Calu3 (cell line): Measurements from ENCODE around the gene AREG. TPM values are rescaled to one million over a fixed set of nuclear protein-coding genes. Genes with fewer than 3 reads are reported as not detected.

ENCODE experiments used
- BruUV-seq: library from RNA; stranded (reverse); fragments of 400-500 nt; replicated peaks from 2 replicates; lab custom pipeline; 2021; lab: Mats Ljungman, UMichigan
- CTCF ChIA-PET: fragments of 300-600 bp; sonication (Branson Sonifier 250); formaldehyde crosslinking; loops from one replicate; lab custom pipeline; 2022; ENCODE audit warnings: antibody characterized with exemption; lab: Charles Lee
- DNase-seq: peaks from one replicate; pipeline ENCODE4 v3.0.0; 2022
- H3K27ac Mint-ChIP-seq: one replicate; pipeline ENCODE4 v1.8.0; 2022; ENCODE audit warnings: mixed read lengths; ENCODE audit not compliant: unreplicated experiment
- H3K27me3 Mint-ChIP-seq: one replicate; pipeline ENCODE4 v1.8.0; 2022; ENCODE audit warnings: mixed read lengths; ENCODE audit not compliant: unreplicated experiment
- H3K36me3 Mint-ChIP-seq: one replicate; pipeline ENCODE4 v1.8.0; 2022; ENCODE audit warnings: mild to moderate bottlenecking, moderate library complexity, mixed read lengths; ENCODE audit not compliant: insufficient read depth, unreplicated experiment
- H3K4me1 Mint-ChIP-seq: one replicate; pipeline ENCODE4 v1.8.0; 2022; ENCODE audit warnings: mild to moderate bottlenecking, low read depth, mixed read lengths; ENCODE audit not compliant: unreplicated experiment
- H3K4me3 Mint-ChIP-seq: one replicate; pipeline ENCODE4 v1.8.0; 2022; ENCODE audit warnings: mild to moderate bottlenecking, low read depth, moderate library complexity, mixed read lengths; ENCODE audit not compliant: unreplicated experiment
- H3K9me3 Mint-ChIP-seq: one replicate; pipeline ENCODE4 v1.8.0; 2022; ENCODE audit warnings: low read depth, mixed read lengths; ENCODE audit not compliant: unreplicated experiment
- CTCF ChIP-seq: fragments of 200-600 bp; IDR thresholded peaks from one replicate; pipeline ENCODE4 v1.8.0; 2022; ENCODE audit warnings: antibody characterized with exemption; ENCODE audit not compliant: unreplicated experiment
- intact Hi-C: fragments of 100-400 bp; cut with micrococcal nuclease; formaldehyde crosslinking; loops from one replicate; pipeline ENCODE4 v1.10.0; 2022; ENCODE audit not compliant: unreplicated experiment
- total RNA-seq: library from RNA; stranded (reverse); gene quantifications from 2 replicates; pipeline ENCODE4 v1.2.3, GENCODE V29; 2022

AREG gene
- total RNA-seq, 1 experiment from 2014 or later, result 230 TPM

- Mint-ChIP-seq H3K4me3 (no peak overlapping the region), H3K27ac (no peak overlapping the region), H3K36me3 (no peaks in the 10 kb centered on the region), H3K27me3 (no peaks in the 10 kb centered on the region), H3K9me3 (no peaks in the 10 kb centered on the region), H3K4me1 (peaks cover 43% of the 10 kb centered on the region)
- intact Hi-C loops, result no loop called here
- DNase-seq, result no peak
- TF ChIP-seq CTCF, result no peak
- BruUV-seq, result no TSS peak
- CTCF ChIA-PET, result no interaction called here
Measured at GRCh38 chr4:74479009-74479408, 34.1 kb downstream of the AREG start.

- no peak overlapping the region for H3K4me3 Mint-ChIP-seq
- BruUV-seq, result no TSS peak
- TF ChIP-seq CTCF, result no peak
- no peaks in the 10 kb centered on the region for H3K9me3 Mint-ChIP-seq
- no peak overlapping the region for H3K27ac Mint-ChIP-seq
- intact Hi-C loops, result no loop called here
- H3K27me3 Mint-ChIP-seq, result no peaks in the 10 kb centered on the region
- H3K4me1 Mint-ChIP-seq, result peaks cover 31% of the 10 kb centered on the region
- CTCF ChIA-PET, result interaction anchor here (1.0 kb wide), 1 partner anchor 18 kb away, joined by 3 read pairs; no protein-coding TSS in a partner anchor
- H3K36me3 Mint-ChIP-seq, result no peaks in the 10 kb centered on the region
- no peak for DNase-seq
Measured at GRCh38 chr4:74480267-74480666, 35.3 kb downstream of the AREG start.

DNA sequence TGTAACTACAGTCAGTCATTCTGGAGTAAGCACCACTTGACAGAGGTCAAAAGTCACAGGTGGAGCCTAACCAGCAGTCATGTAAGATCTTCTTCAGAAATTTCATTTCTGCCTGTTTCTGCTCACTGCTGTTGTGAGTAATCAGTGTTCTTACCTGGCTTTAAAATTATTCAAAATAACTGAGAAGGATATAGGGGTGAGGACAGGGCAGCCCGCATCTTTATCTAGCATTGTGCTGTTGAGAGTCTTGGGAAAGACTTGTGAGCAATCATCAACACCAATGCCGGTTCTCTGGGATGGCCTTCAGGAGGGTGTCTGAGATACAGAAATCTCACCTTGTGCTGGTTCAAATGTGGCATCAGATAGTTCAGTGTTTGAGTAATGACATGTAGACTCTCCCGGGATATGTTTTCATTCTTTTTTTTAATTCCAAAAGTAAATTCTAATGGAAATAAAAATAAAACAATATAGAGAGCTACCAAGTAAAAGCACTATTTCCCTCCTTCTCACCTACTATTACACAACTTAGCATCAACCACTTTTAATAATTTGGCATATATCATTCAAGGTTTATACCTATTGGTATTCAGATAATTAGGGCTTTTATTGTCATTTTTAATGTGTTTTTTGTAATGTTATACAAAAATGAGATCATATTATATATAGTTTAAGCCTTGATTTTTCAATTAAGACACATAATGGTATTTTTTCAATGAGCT is 37.1 kb downstream of the AREG start:
- Mint-ChIP-seq H3K36me3 (no peaks in the 10 kb centered on the region), H3K4me3 (no peak overlapping the region), H3K27ac (no peak overlapping the region), H3K27me3 (no peaks in the 10 kb centered on the region), H3K4me1 (peaks cover 27% of the 10 kb centered on the region), H3K9me3 (no peaks in the 10 kb centered on the region)
- CTCF ChIA-PET, result no interaction called here
- TF ChIP-seq CTCF, result no peak
- intact Hi-C loops, result no loop called here
- no TSS peak for BruUV-seq
- DNase-seq, result no peak

- DNase-seq, result no peak
- Mint-ChIP-seq H3K27me3 (no peaks in the 10 kb centered on the region), H3K4me1 (peaks cover 22% of the 10 kb centered on the region), H3K27ac (no peak overlapping the region), H3K4me3 (no peak overlapping the region), H3K9me3 (no peaks in the 10 kb centered on the region), H3K36me3 (no peaks in the 10 kb centered on the region)
- TF ChIP-seq CTCF, result no peak
- BruUV-seq, result no TSS peak
- CTCF ChIA-PET, result no interaction called here
- intact Hi-C loops, result no loop called here
Measured at GRCh38 chr4:74483226-74483911, 38.4 kb downstream of the AREG start.
